NCI-H146 treated with DMSO at 0.1 percent for 48 hours (cell line): ENCODE results near the gene OSBPL6.
"Not testable (repeated sequence)": the region's sequence is repeated elsewhere in the genome, so short reads cannot be mapped to it uniquely, and the experiment has no call there.

Experiments
- DNase-seq: peaks from one replicate; lab custom pipeline; 2025; ENCODE audit not compliant: unreplicated experiment; lab: John Stamatoyannopoulos, UW

The OSBPL6 gene

GRCh38 chr2:178193823-178194599 is at the start of gene OSBPL6:
OSBPL6 (plus strand) TSS chr2:178194512; CDS start chr2:178306185, 111,673 bp downstream.
- peak; percentile 57 for DNase-seq

GRCh38 chr2:178152033-178152432 is 42.3 kb upstream of the OSBPL6 start:
- no peak for DNase-seq

- DNase-seq = no peak
Observed at GRCh38 chr2:178152542-178152941, 41.8 kb upstream of the OSBPL6 start.

- no peak for DNase-seq
Observed at GRCh38 chr2:178152977-178153376, 41.3 kb upstream of the OSBPL6 start.

GRCh38 chr2:178153878-178154277 is 40.4 kb upstream of the OSBPL6 start:
- DNase-seq = not testable (repeated sequence)

GRCh38 chr2:178155524-178155923 is 38.8 kb upstream of the OSBPL6 start:
- DNase-seq = no peak

GRCh38 chr2:178157574-178157973 is 36.7 kb upstream of the OSBPL6 start:
- no peak for DNase-seq

GRCh38 chr2:178159966-178160365 is 34.3 kb upstream of the OSBPL6 start:
- DNase-seq = no peak

GRCh38 chr2:178160601-178161000 is 33.7 kb upstream of the OSBPL6 start:
- no peak for DNase-seq

GRCh38 chr2:178163395-178163794 is 30.9 kb upstream of the OSBPL6 start:
- no peak for DNase-seq

- DNase-seq = no peak
Observed at GRCh38 chr2:178163911-178164310, 30.4 kb upstream of the OSBPL6 start.

- no peak for DNase-seq
Observed at GRCh38 chr2:178173657-178174056, 20.7 kb upstream of the OSBPL6 start.

- no peak for DNase-seq
Observed at GRCh38 chr2:178177066-178177679, 17.1 kb upstream of the OSBPL6 start.

GRCh38 chr2:178180648-178181047 is 13.7 kb upstream of the OSBPL6 start:
- not testable (repeated sequence) for DNase-seq

- no peak for DNase-seq
Observed at GRCh38 chr2:178187861-178188260, 6.5 kb upstream of the OSBPL6 start.

- no peak for DNase-seq
Observed at GRCh38 chr2:178188466-178188865, 5.8 kb upstream of the OSBPL6 start.

GRCh38 chr2:178191004-178191508 is 3.3 kb upstream of the OSBPL6 start:
- no peak for DNase-seq

- no peak for DNase-seq
Observed at GRCh38 chr2:178191511-178191910, 2.8 kb upstream of the OSBPL6 start.

GRCh38 chr2:178193496-178193822 is 853 bp upstream of the OSBPL6 start:
- peak; percentile 57 for DNase-seq

- peak; percentile 40 for DNase-seq
Observed at GRCh38 chr2:178194600-178195389, 483 bp downstream of the OSBPL6 start.

- no peak for DNase-seq
Observed at GRCh38 chr2:178195390-178196166, 1.3 kb downstream of the OSBPL6 start.
